Left renal cortex interstitium (tissue), 4 donors: ENCODE data around the gene SRMS. TPM values are rescaled to one million over a fixed set of nuclear protein-coding genes. Genes with fewer than 3 reads are reported as not detected.

Experiments
- DNase-seq, 4 donors: peaks; one replicate each; pipeline ENCODE4 v3.0.0-alpha.2; 2013; ENCODE audit warnings: low read depth in 4 of 4, low spot score in 2 of 4, missing footprints in 1 of 4
- polyA plus RNA-seq, 4 donors: library from polyadenylated mRNA; unstranded; fragments of 120-200 nt; gene quantifications; one replicate each; pipeline ENCODE4 v1.2.1, GENCODE V29; 2013; ENCODE audit not compliant: insufficient read length in 4 of 4

Gene SRMS
- polyA plus RNA-seq, 4 donors: 0.11 to 0.33 (median 0.30) TPM; not detected in 1

DNA sequence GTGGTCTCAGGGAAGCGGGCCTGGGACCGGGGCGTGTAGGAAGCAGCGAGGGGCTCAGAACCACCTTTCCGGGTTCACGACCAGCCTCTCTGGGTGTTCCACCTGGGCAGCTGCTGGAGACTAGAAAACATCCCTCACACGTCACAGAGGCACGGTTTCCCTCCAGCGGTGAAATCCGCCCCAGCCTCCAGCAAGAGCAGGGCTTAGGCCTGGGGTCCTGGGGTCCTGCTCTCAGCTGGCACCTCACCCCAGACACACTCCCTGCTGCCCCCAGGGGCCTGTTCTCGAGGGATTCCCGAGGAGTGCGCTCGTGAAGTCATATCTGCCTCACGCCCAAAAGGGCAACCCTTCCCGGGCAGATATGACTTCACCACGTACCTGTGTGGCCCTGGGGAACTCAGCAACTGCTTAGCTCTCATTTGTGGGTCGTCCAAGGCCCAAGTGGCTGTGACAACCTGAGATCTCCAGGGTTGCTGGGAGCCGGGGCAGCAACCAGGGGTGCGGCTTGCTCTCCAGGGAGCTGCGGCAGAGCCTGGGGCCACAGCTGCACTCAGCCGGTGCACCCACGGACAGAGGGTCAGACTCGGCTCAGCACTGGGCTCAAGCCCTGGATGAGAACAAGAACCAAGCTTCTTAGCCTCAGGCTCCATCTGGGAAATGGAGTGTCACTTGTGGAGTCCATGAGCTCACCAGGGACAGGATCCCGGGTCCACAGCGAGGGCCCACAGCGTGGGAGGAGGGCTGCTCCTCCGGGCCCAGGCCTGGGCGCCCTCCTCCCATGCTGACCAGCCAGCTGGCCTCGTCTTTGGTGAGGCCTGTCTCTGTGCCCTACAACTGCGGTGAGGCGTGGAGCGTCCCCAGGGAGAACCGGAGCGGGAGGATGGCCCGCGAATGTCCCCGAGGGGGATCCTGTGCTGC is 7.1 kb upstream of the SRMS start:
- DNase-seq: no peak

DNA sequence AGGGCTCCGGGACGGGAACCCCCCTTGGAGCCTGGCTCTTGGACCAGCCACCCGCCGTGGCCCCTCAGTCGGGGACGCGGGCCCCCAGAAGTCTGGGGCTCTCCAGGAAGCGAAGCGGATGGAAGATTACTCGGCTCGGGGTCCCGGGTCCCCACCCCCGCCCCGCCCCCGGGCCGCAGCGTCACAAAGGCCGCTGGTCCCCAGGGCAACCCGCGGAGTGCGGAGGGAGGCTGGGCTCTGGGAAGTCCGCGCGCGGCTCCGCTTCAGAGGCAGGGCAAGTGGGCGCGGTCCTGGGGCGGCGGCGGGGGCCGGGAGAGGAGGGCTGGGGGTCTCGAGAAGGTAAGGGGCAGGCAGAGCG is 6.4 kb upstream of the SRMS start, which contains the start of gene FNDC11:
TSS of gene FNDC11 (plus strand) at position 227 of the 358 bp plus-strand sequence. CDS start 1,505 bp downstream, outside the sequence.
- peak in 1 of 4 donors; percentile 44 for DNase-seq

DNA sequence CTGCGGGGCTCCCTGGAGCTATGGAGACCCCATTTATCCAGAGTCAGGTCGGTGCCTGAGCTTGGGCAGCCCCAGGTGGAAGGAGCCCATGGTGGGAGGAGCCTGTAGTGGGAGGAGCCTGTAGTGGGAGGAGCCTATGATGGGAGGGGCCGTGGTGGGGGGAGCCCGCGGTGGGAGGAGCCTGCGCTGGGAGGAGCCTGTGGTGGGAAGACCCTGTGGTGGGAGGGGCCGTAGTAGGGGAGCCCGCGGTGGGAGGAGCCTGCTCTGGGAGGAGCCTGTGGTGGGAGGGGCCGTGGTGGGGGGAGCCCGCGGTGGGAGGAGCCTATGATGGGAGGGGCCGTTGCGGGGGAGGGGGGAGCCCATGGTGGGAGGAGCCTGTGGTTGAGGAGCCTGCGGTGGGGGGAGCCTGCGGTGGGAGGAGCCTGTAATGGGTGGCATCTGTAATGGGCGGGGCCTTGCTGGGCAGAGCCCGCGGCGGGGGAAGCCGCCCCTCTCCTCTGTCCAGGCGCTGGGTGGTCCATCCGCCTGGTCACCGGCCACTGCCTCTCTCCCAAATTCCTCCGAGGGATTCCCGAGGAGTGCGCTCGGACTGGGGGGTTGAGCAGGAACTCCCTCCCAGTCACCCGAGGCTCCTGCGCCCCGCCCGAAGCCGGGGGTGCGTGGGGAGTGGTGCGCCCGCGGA is 5.8 kb upstream of the SRMS start:
- DNase-seq: peak in 2 of 4 donors; percentile 33 to 48

GRCh38 chr20:63552481-63553249 is 5.1 kb upstream of the SRMS start:
- no peak for DNase-seq

GRCh38 chr20:63551068-63551467 is 3.5 kb upstream of the SRMS start:
- no peak for DNase-seq

DNA sequence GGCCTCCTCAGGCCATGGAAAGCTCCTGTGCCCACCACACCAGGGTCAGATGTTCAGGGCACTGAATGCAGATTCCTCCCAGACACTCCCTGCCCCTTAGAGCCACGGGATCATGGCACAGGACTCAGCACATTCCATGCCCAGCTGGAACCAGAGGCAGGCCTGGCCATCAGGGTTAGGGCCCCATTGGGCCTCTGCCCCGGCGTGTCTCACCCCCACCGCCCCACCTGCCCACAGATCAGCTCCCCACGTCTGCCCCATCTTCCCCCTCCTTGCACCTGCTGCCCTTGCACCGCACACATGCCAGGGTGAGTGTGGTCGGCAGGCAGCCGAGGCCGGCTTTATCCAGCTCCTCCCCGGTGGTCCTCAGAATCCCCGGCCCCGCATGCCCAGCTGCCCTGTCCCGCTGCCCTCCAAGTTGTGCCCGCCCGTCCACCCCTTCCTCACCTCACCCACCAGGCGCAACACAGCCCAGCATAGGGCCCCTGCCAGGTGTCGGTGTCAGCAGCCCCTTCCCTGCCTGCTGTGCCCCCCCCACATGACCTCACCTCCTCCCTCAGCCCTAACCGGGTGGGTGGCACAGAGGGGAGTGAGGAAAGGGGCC is 2.2 kb upstream of the SRMS start:
- no peak for DNase-seq

- DNase-seq: no peak
Observed at GRCh38 chr20:63549019-63549418, 1.5 kb upstream of the SRMS start.

DNA sequence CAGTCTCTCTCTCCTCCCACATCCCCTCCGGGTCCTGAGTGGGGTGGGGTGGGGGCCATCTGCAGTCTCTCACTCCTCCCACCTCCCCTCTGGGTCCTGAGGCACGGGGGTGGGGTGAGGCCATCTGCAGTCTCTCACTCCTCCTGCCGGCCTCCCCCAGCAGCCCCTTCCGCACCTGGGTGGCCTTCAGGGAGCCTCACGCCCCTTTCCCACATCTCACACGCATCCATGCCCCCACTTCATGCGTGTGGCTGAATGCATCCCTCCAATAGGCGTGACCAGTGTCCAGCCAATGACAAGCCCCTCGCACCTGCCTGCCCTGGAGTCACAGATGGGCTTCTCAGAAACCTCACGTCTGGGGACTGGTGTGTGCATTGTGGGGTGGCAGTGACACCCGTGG is 993 bp upstream of the SRMS start:
- no peak for DNase-seq

GRCh38 chr20:63546956-63547724 is 409 bp downstream of the SRMS start:
- DNase-seq: no peak

DNA sequence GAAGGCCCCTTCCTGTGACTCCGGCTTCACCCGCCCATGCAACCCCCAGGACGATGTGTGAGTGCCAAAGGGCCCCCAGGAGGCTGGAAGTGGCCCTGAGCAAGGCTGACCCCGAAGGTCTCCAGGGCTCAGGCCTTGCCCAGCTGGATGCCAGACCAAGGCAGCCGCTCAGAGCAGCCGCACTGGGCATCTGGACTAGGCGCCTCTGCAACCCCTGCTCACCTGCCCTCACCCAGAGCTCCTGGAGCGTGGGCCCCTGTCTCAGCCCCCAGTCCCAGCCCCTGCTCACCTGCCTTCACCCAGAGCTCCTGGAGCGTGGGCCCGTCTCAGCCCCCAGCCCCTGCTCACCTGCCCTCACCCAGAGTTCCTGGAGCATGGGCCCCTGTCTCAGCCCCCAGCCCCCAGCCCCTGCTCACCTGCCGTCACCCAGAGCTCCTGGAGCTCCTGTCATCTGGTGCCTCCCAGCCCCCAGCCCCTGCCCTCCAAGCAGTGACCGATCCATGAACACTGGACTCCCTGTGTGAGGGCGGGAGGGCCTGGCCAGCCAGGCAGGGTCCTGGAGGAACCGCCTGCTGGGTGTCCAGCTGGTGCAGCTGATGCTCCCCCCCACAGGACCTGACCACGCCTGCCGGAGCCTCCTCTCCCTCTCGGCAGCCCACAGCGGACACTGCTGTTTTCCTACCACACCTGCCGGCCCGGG is 1.1 kb downstream of the SRMS start:
- DNase-seq: no peak

DNA sequence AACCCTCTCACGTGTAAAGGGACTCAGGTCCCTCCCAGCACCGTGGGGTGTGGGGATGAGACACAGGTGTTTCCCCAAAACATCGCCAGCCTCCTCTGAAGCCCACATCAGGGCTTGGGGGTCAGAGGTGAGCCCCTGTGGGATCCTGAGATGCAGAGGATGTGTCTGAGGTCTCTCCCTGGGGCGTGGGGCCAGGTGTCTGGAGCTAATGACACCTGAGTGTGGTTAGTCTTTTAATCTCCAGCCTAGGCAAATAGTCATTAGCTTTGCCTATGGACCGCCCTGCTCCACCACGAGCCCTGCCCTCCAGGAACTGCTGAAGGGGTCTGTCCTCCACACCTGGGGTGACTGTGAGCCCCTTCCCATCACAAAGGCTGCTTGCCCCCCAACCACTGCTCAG is 1.7 kb downstream of the SRMS start:
- no peak for DNase-seq

GRCh38 chr20:63544958-63545516 is 2.5 kb downstream of the SRMS start:
- DNase-seq: no peak

DNA sequence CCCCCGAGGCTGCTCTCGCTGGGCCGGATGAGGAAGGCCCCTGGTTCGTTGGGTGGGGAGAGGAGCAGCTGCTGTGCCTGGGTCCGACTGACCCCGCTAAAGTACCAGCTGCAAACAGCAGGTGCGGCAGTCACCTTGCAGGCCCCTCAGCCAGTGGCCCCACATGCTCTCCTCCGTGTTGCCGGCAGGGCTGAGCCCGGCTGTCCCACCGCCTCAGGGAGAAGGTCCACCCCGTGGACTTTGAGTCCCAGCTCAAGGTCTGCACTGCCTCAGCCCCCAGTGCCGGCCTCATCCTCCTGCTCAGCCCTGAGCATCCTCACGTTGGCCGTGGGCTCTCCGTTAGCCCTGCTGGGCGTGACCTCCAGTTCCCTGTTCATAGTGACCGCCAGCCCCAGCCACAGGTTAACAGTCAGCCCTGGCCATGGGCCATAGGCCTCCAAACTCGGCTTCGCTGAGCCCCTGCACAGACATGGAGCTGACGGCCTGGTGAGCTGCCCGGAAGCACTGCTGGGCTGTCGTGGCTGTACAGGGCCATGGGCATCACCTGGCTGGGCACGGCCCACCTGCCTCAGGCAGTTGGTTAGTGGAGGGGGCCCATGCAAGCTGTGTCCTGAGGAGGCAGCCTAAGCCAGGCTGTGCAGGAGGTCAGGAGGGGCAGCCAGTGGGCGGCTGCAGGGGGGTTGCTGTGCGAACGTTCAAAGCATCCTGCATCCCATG is 3.1 kb downstream of the SRMS start:
- DNase-seq: no peak

DNA sequence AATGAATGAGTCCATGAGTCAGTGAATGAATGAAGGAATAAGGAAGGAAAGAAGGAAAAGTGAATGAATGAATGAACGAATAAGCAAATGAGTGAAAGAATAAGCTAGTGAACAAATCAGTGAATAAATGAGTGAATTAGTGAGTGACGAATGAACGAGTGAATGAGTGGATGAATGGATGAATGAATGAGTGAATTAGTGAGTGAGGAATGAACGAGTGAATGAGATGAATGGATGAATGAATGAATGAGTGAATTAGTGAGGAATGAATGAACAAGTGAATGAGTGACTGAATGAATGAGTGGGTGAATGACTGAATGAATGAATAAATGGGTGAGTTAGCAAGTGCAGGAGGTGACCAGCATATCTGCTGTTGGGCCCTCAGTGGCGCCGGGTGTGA is 3.8 kb downstream of the SRMS start:
- no peak for DNase-seq

DNA sequence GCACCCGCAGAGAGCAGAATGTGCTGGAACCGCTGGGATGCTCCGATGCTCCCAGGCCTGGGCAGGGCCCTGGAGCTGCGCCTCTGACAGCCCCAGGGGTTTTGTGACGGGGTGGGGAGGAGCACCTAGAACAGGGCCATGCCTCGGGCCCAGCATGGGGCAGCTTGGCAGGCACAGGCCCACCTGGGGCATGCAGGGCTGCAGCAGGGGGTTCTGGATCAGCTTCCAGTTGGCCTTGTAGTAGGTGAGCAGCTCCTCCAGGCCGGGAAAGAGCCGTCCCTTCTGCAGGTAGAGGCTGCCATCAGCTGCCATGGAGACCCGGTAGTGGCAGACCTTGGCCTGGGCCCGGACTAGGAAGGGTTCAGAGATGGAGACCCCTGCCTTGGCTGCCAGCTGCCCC is 4.4 kb downstream of the SRMS start:
- DNase-seq: no peak

DNA sequence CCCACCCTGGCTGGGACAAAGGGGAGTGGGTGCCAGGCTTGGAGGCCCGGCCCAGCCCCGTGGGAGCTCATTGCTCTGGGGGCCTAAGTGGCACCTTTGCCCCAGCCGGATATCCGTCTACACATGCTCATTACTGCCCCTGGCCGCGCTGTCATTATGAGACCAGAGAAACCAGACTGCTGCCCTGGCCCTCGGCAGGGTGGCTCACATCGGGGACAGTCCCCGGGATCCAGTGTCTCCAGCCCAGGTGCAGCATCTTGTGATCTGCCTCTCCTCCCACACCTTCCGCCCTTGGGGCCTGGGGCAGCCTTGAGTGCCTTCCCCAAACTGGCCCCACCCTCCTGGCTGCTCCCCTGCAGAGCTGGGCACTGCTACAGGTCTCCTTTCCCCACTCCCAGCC is 4.9 kb downstream of the SRMS start:
- DNase-seq: no peak

DNA sequence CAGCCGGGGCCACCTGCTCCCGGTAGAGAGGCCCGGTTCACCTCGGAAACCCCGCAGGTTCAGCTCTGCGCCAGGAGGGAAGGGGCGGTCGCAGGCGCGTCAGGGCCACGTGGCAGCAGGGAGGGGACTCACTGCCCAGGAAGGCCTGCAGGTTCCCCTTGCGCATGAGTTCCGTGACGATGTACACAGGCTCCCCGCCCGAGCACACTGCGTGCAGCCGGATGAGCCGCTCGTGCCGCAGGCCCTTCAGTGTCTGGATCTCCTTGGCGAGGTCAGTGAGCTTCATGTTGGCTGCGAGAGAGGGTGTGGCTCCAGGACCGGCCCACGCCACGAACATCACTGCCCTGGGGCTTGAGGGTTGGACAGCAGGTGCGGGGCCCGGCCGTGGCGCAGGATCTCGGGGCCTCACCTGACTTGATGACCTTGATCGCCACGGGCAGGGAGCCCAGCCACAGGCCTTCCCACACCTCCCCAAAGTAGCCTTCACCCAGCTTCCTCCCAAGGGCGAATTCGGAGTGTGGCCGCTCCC is 5.5 kb downstream of the SRMS start:
- DNase-seq: no peak

DNA sequence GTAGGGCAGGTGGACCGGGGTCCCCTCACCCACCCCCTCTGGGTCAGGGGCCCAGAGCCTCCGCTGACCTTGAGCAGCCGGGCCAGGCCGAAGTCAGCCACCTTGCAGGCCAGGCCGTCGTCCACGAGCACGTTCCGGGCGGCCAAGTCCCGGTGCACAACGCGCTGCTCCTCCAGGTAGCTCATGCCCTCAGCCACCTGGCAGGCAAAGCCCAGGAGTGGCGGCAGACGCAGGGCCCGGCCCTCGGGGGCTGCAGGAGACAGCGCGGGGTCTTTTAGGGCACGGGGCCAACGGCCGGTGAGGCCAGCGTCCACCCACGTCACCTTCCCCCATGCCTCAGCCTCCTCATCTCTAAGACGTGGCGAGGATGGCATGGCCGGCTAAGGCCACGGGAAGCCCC is 6.2 kb downstream of the SRMS start:
- no peak for DNase-seq
